Measurements from ENCODE around the gene INPP5A. TPM values are rescaled to one million over a fixed set of nuclear protein-coding genes. Genes with fewer than 3 reads are reported as not detected.

Gene INPP5A
- total and polyA plus RNA-seq, 10 of the 15 experiments (the other 5 are each of a cell fraction or from before 2014, with no cell fraction given): 0.52 to 15.0 (median 6.3) TPM

- TF ChIP-seq BACH1 (IDR thresholded peaks at IDR 0.05; ENCODE audit: borderline replicate concordance): no peak
These were observed 115.5 kb downstream of the INPP5A start (continued) for GRCh38 chr10:132652936-132653590.

- ChIA-PET CTCF (interaction anchor here (1.3 to 1.4 kb wide), 2 partner anchors 10 to 32 kb away, joined by 3 to 4 read pairs; no protein-coding TSS in a partner anchor), SMC1A (ENCODE audit: uncharacterized antibody, unreplicated experiment) (no interaction called here), RAD21 (ENCODE audit: unreplicated experiment) (no interaction called here), POLR2A (no interaction called here)
- Histone ChIP-seq H2AFZ (ENCODE audit: control insufficient read depth, low read depth, low read length) (no peak overlapping the region), H3K9me3 (replicated peaks; ENCODE audit: control insufficient read depth, insufficient read depth, low read length) (no peaks in the 10 kb centered on the region), H4K20me1 (ENCODE audit: control insufficient read depth, insufficient read depth) (no peaks in the 10 kb centered on the region), H3K36me3 (ENCODE audit: control insufficient read depth in 2 of 2, insufficient read depth in 2 of 2, low read length in 1 of 2) (peaks cover 0 to 5% of the 10 kb centered on the region in 2 experiments; a peak in 2 of 4 replicates), H3K79me2 (ENCODE audit: control insufficient read depth, insufficient read depth, low read length) (no peaks in the 10 kb centered on the region), H3K4me2 (ENCODE audit: control insufficient read depth, insufficient read depth) (no peak overlapping the region), H3K27ac (ENCODE audit: control insufficient read depth, insufficient read depth) (no peak overlapping the region), H3K4me3 (no peak overlapping the region), H3K4me1 (ENCODE audit: control insufficient read depth, insufficient read depth, low read length) (no peaks in the 10 kb centered on the region), H3K27me3 (replicated peaks in 1 of 2; ENCODE audit: control insufficient read depth in 2 of 2, insufficient read depth in 2 of 2, low read length in 1 of 2) (no peaks in the 10 kb centered on the region), H3K9ac (ENCODE audit: control insufficient read depth, insufficient read depth, low read length) (no peak overlapping the region)
- BruUV-seq (replicated peaks): no TSS peak
- in situ Hi-C loops (cut with MboI) (no loop called here), intact Hi-C loops (cut with micrococcal nuclease; ENCODE audit: unreplicated experiment) (no loop called here)
- FAIRE-seq (no peak), DNase-seq (ENCODE audit: low read depth, low spot score) (no peak), ATAC-seq (no peak)
- 92% methylated on average over 20 of the region's 20 CpGs for WGBS (ENCODE audit: insufficient coverage, insufficient replicate concordance, low lambda C conversion rate, missing lambda C conversion rate)
- TF ChIP-seq PAX8 (IDR thresholded peaks at IDR 0.05) (no peak), ATF7 (IDR thresholded peaks at IDR 0.05; ENCODE audit: low read depth) (no peak), ZNF384 (IDR thresholded peaks at IDR 0.05; ENCODE audit: borderline replicate concordance, low read depth, low read length) (no peak), REST (IDR thresholded peaks at IDR 0.05; ENCODE audit: low read depth, low read length) (no peak), POLR2AphosphoS2 (IDR thresholded peaks at IDR 0.05; ENCODE audit: low read depth, low read length) (no peak), CREM (IDR thresholded peaks at IDR 0.05; ENCODE audit: low read depth) (no peak), ETV6 (conservative IDR thresholded peaks at IDR 0.05 in 1 of 2, IDR thresholded peaks at IDR 0.05 in 1 of 2; ENCODE audit: borderline replicate concordance in 1 of 2, low read depth in 1 of 2) (no peak), TBL1XR1 (IDR thresholded peaks at IDR 0.05; ENCODE audit: low read depth, low read length) (no peak), KLF5 (IDR thresholded peaks at IDR 0.05; ENCODE audit: partially characterized antibody) (no peak), CTCF (IDR thresholded peaks at IDR 0.05 in 2 of 3, conservative IDR thresholded peaks at IDR 0.05 in 1 of 3; ENCODE audit: control insufficient read depth in 2 of 3, extremely low read depth in 1 of 3, insufficient read depth in 1 of 3, low read depth in 3 of 3, low read length in 3 of 3) (no peak), IRF3 (IDR thresholded peaks at IDR 0.05) (no peak)
These were observed 116.1 kb downstream of the INPP5A start for GRCh38 chr10:132653721-132654120.

All from GM12878 (cell line).